HG03064 (cell line): ENCODE results near the gene DPT.

Experiments
- ATAC-seq: cut with Tn5 transposase; IDR thresholded peaks from one replicate; pipeline ENCODE4 v1.9.1; 2021; ENCODE audit warnings: low read depth; ENCODE audit not compliant: unreplicated experiment

Gene DPT

DNA sequence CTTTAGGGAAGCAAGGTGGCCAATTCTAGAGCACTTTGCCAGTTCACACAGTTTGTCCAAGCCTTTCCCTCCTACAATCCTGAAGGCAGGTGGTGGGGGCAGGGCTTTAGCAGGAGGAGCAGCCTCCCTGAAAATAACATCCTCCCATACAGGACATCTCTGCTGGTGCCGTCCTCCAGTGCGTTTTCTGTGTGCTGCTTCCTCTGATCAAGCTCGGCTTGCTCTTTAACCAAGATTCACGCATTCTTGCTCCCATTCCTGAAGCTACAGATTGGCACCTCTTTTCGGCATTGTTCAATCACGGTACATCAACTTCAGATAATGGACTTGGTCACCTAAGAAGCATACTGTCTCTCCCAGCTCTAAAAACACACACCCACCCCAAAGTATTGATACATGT lies 7.5 kb upstream of the DPT start:
- ATAC-seq: no peak

- ATAC-seq: no peak
Measured at GRCh38 chr1:168735974-168736373, 7.0 kb upstream of the DPT start.

DNA sequence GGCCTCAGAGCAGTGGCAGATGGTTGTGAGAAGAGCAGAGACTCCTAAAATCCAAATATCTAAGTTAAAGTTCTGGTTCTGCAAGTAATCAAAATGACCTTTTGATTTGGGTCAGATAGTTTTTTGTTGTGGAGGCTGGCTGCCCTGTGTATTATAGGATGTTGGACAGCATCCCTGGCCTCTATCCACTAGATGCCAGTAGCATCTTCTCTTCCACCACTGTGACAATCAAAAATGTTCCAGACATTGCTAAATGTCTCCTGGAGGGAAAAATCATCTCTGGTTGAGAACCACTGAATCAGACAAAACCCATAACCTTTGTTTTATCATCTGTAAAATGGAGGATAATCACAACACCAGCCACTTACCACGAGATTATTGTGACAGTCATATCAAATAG lies 5.9 kb upstream of the DPT start:
- ATAC-seq: no peak

- no peak for ATAC-seq
Measured at GRCh38 chr1:168734271-168734670, 5.3 kb upstream of the DPT start.

DNA sequence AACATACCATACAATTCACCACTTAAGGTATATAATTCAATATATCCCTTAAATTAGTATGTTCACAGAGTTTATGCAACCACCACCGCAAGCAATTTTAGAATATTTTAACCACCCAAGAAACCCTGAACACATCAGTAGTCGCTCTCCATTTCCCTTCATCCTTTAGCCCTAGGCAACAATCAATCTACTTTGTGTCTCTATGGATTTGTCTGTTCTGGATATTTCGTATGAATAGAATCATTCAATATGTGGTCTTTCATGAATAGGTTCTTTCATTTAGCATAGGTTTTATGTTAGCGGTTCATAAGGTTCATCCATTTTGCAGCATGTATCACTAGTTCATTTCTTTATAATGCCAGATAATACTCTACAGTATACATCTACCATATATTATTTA lies 4.2 kb upstream of the DPT start:
- no peak for ATAC-seq

DNA sequence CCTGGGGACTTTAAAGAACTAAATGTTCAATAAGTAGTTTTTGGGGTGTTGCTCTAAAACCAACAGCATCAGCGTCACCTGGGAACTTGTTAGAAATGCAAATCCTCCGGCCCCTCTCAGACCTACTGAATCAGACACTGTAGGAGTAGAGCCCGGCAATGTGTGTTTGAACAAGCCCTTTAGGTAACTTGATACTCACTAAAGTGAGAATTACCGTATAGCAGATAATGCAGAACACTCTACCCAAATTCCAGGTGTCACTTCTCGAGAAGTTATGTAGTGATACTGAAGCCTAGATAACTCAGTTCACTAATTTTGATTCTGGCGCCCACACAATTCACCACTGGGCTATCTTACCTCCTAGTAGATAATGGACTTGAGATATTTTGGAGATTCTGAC lies 3.7 kb upstream of the DPT start:
- no peak for ATAC-seq

- ATAC-seq: no peak
Measured at GRCh38 chr1:168731244-168731953, 2.4 kb upstream of the DPT start.

DNA sequence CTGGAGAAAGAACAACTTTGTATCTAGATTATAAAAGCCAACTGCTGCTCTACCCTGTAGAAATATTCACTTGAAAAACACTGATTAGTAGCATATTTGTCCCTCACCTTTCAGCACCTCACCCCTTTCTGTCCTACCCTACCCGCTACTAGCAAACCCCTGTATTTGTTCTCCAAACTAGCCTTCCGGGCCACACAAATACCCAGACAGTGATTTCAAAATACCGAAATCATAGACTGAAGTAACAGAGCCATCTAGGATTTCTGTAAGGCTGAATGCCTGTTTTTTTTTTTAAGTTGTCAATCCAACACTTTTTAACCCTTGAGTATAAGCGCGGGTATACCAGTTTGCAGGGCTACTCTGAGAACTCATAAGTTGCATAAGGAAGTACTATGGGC lies 398 bp upstream of the DPT start:
- ATAC-seq: no peak

DNA sequence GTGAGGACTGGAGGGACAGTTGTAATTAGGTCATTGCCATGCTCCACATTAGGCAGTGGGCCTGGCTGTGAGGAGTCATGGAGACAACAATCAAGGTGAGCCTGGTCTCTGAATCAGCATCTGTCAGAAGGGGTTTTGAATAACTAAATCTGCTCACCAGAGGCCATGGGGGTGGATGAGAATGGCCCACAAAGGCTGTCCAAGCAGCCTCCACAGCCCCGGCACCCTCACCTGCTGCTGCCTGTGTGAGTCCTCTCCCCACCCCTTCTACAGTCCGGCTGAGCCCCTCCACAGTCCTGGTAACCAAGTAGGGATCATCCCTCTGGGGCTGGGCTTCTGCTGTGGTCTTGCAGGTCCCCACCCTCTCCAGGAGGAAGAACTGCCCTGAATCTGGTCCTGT lies 2.3 kb downstream of the DPT start:
- ATAC-seq: no peak

- no peak for ATAC-seq
Measured at GRCh38 chr1:168726281-168726680, 2.7 kb downstream of the DPT start.

DNA sequence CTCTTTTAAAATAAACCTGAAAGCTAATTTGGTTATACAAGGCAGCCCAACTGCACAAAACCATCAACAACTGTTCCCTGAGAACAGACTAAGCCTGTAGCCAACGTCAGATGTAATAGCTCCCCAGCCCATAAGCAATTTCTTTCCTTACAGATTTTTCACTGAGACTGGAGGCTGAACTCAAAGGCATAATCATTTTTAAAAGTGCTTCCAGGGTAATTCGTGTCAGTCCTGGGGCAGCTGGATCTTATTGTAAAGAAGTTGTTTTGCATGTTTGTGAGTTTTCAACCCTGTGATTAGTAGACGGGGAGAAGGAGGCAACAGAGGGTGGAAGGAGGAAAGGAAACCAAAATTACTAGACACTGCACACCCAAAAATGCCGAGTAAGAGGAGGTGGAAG lies 3.2 kb downstream of the DPT start:
- no peak for ATAC-seq

- ATAC-seq: no peak
Measured at GRCh38 chr1:168725060-168725459, 3.9 kb downstream of the DPT start.

- no peak for ATAC-seq
Measured at GRCh38 chr1:168723000-168723399, 6.0 kb downstream of the DPT start.

GRCh38 chr1:168720839-168721238 lies 8.2 kb downstream of the DPT start:
- no peak for ATAC-seq

GRCh38 chr1:168719306-168720111 lies 9.5 kb downstream of the DPT start:
- no peak for ATAC-seq

DNA sequence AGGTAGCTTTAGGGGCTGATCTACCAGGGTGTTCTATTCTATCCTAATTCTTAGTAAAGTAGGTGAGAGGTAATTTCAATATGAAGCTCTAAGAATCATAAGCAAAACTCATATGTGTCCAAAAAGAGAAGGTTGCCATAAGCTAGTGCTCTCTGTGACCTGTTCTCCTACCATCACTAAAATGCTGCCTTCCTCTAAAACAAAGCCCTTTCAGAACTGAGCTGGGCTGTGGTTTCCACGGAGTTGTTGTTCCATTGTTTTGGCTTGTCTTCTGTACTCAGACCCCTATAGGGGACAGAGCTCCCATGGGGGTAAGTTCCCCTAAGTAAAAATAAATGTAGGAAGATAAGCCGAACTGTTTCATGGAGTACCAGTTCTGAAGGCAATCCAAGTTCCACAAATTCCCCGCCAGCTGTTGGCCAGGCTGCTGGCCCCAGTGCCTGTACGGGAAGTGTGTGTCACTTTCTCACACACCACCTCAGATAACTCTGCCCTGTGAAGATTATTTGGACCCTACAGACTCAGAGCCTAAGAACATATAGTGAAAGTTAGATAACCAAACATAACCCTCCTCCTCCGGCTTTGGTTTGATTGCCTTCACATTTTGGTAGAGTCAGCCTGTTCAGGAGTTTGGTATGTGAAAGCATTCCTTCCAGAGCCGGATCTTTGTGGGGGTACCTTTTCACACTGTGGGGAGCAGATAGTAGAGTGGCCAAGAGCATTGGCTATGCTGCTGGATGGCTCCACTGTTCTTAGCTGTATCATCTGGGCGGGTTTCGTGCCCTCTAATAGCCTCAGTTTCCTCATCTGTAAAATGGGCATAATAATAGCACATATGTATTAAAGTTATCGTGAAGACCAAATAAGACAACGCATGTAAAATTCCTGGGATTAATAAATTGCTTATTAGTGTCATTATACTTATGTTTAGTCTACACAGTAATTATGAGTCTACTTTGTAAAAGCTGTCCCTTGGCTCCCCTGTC lies 10.8 kb downstream of the DPT start:
- ATAC-seq: no peak

- ATAC-seq: no peak
Measured at GRCh38 chr1:168714012-168714411, 15.0 kb downstream of the DPT start.

DNA sequence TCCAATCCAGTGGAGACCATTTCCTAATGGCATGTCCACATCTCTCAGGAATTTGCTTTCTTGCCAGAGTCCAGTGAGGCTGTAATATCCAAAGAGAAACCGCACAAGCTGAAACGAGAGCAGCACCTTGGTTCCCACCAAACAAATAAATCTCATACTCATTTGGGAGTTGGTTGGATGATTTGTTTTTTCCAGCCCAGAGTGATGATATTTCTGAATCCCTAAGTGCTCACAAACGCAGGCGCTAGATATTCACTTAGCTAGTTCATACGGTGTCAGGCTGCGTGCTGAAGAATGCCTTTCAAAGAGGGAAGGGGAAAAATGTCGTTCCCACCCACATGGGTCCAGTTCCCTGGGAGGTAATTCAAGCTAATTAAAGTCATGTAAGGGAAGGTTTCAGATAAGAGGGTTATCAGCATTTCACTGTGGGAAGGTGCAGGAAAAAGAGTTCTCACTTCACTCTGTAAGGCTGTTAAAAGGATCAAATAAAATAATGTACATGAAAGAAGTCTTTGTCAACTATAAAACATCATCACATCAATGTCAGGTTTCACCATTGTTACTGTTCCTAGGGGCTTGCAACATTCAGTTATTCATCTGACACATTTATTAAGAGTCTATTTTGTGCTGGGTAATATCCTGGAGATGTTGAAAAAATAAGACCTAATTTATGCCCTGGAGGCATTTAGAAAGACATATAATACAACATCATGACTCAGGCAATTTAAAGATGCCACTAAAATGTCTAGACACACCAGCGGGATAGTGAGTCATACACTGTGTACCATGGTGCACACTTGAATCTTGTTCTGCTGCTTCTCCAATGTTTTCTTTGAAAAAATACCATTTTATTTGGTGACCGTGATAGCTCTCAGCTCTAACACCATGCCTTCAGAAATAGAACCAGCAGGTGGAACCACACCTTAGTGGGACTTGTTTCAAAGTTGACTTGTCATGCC lies 19.3 kb downstream of the DPT start:
- ATAC-seq: no peak

GRCh38 chr1:168708698-168709404 lies 20.2 kb downstream of the DPT start:
- ATAC-seq: no peak
